Measurements from ENCODE around the gene LRCH4.

- TF ChIP-seq CTCF (IDR thresholded peaks at IDR 0.05; ENCODE audit: insufficient read depth, low read length, poor library complexity, severe bottlenecking) (peak; percentile 59), EZH2phosphoT487 (conservative IDR thresholded peaks at IDR 0.05; ENCODE audit: low read length) (no peak)
These were observed 47.2 kb upstream of the LRCH4 start for GRCh38 chr7:100632951-100633717.

Measured in SU-DHL-6 (cell line).